ENCODE measurements around the gene CCDC191. TPM values are rescaled to one million over a fixed set of nuclear protein-coding genes. Genes with fewer than 3 reads are reported as not detected.

CCDC191 gene
- total RNA-seq, 2 experiments from 2014 or later: 4.2 to 5.0 TPM

GRCh38 chr3:113947372-113948014 is 108.8 kb downstream of the CCDC191 start, which contains the start of gene ZDHHC23:
ZDHHC23 (plus strand) TSS chr3:113948013; CDS start chr3:113948803, 790 bp downstream.
- Histone ChIP-seq H3K27ac (ENCODE audit: low read depth, low read length, poor library complexity, severe bottlenecking) (peak within 1 kb of the TSS; percentile 58), H2AFZ (ENCODE audit: low read length) (peak within 1 kb of the TSS; percentile 87), H3K79me2 (ENCODE audit: insufficient read depth, low read depth, low read length) (peaks cover 24% of the 10 kb centered on the region; the same call in 1 of the 2 replicates), H3K4me3 (ENCODE audit: low read depth, low read length, poor library complexity, severe bottlenecking) (peak within 1 kb of the TSS; percentile 84), H4K20me1 (ENCODE audit: insufficient read depth, low read length) (no peaks in the 10 kb centered on the region), H3K4me2 (ENCODE audit: low read length) (peak within 1 kb of the TSS; percentile 92), H3K4me1 (ENCODE audit: insufficient read depth, low read length, poor library complexity, severe bottlenecking) (peaks cover 27% of the 10 kb centered on the region), H3K36me3 (ENCODE audit: insufficient read depth, low read length) (peaks cover 27% of the 10 kb centered on the region), H3K9me3 (ENCODE audit: low read length) (no peaks in the 10 kb centered on the region), H3K9me2 (ENCODE audit: insufficient read depth, low read length) (no peaks in the 10 kb centered on the region)
- peak; percentile 75 for DNase-seq (ENCODE audit: low spot score)
- no peak for TF ChIP-seq CTCF (conservative IDR thresholded peaks at IDR 0.05; ENCODE audit: low read length)
- TF ChIP-seq EZH2phosphoT487 (IDR thresholded peaks at IDR 0.05; ENCODE audit: borderline replicate concordance, low read depth, low read length): no peak
- intact Hi-C loops (cut with micrococcal nuclease; ENCODE audit: unreplicated experiment): loop anchor here (1.0 to 5.0 kb wide), 5 partner anchors 58 to 505 kb away; partner anchors contain the start of genes ATP6V1A, CCDC191, NAA50 and QTRT2
- BruUV-seq (replicated peaks): no TSS peak
- ChIA-PET POLR2A (interaction anchor here (1.0 kb wide), 1 partner anchor 37 kb away, joined by 3 read pairs; no protein-coding TSS in a partner anchor), CTCF (ENCODE audit: unreplicated experiment) (no interaction called here)

DNA sequence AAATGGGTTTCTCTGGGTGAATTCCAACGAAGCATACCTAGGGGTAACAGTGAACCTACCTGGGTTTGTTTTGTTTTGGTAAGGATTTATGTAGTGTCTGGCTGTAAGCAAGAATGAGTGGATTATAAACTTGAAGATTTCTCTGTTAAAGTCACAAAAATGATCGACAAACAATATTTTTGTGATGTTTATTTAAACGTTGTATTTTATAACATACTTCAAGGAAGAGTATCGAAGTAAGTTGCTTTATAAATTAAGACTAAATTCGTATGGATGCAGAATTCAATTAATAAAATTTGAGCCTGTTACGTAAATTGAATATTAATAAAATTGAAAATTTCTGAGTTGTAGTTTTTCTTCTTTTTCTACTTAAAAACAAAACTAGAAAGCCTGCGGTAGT is 109.5 kb downstream of the CCDC191 start:
- ChIA-PET POLR2A (interaction anchor here (1.0 to 1.3 kb wide), 2 partner anchors 15 to 38 kb away, joined by 3 read pairs; no protein-coding TSS in a partner anchor), CTCF (ENCODE audit: unreplicated experiment) (no interaction called here)
- Histone ChIP-seq H3K9me2 (ENCODE audit: insufficient read depth, low read length) (no peaks in the 10 kb centered on the region), H3K27ac (ENCODE audit: low read depth, low read length, poor library complexity, severe bottlenecking) (peak overlapping the region; percentile 58), H3K4me2 (ENCODE audit: low read length) (peak overlapping the region; percentile 92), H3K9me3 (ENCODE audit: low read length) (no peaks in the 10 kb centered on the region), H3K4me3 (ENCODE audit: low read depth, low read length, poor library complexity, severe bottlenecking) (peak overlapping the region; percentile 84), H3K36me3 (ENCODE audit: insufficient read depth, low read length) (peaks cover 21% of the 10 kb centered on the region), H3K4me1 (ENCODE audit: insufficient read depth, low read length, poor library complexity, severe bottlenecking) (peaks cover 27% of the 10 kb centered on the region), H2AFZ (ENCODE audit: low read length) (peak overlapping the region; percentile 87), H3K79me2 (ENCODE audit: insufficient read depth, low read depth, low read length) (peaks cover 24% of the 10 kb centered on the region; the same call in 1 of the 2 replicates), H4K20me1 (ENCODE audit: insufficient read depth, low read length) (no peaks in the 10 kb centered on the region)
- no peak for DNase-seq (ENCODE audit: low spot score)
- TSS peak; percentile 93 for BruUV-seq (replicated peaks)
- intact Hi-C loops (cut with micrococcal nuclease; ENCODE audit: unreplicated experiment): loop anchor here (5.0 kb wide), 1 partner anchor 200 kb away; the partner anchor contains the start of genes ATP6V1A and NAA50
- no peak for TF ChIP-seq EZH2phosphoT487 (IDR thresholded peaks at IDR 0.05; ENCODE audit: borderline replicate concordance, low read depth, low read length)
- TF ChIP-seq CTCF (conservative IDR thresholded peaks at IDR 0.05; ENCODE audit: low read length): no peak

- Histone ChIP-seq H3K4me1 (ENCODE audit: insufficient read depth, low read length, poor library complexity, severe bottlenecking) (no peaks in the 10 kb centered on the region), H3K9me3 (ENCODE audit: low read length) (peaks cover 12% of the 10 kb centered on the region; the same call in 1 of the 2 replicates), H2AFZ (ENCODE audit: low read length) (no peak overlapping the region), H4K20me1 (ENCODE audit: insufficient read depth, low read length) (no peaks in the 10 kb centered on the region), H3K9me2 (ENCODE audit: insufficient read depth, low read length) (no peaks in the 10 kb centered on the region), H3K79me2 (ENCODE audit: insufficient read depth, low read depth, low read length) (no peaks in the 10 kb centered on the region), H3K4me2 (ENCODE audit: low read length) (no peak overlapping the region), H3K27ac (ENCODE audit: low read depth, low read length, poor library complexity, severe bottlenecking) (no peak overlapping the region), H3K4me3 (ENCODE audit: low read depth, low read length, poor library complexity, severe bottlenecking) (no peak overlapping the region), H3K36me3 (ENCODE audit: insufficient read depth, low read length) (no peaks in the 10 kb centered on the region)
- TF ChIP-seq EZH2phosphoT487 (IDR thresholded peaks at IDR 0.05; ENCODE audit: borderline replicate concordance, low read depth, low read length) (no peak), CTCF (conservative IDR thresholded peaks at IDR 0.05; ENCODE audit: low read length) (no peak)
- ChIA-PET CTCF (ENCODE audit: unreplicated experiment) (no interaction called here), POLR2A (interaction anchor here (0.5 to 0.9 kb wide), 3 partner anchors 10 to 375 kb away, joined by 3 to 5 read pairs (median 4); no protein-coding TSS in a partner anchor)
- BruUV-seq (replicated peaks): no TSS peak
- DNase-seq (ENCODE audit: low spot score): no peak
- intact Hi-C loops (cut with micrococcal nuclease; ENCODE audit: unreplicated experiment): no loop called here
Measured at GRCh38 chr3:113927556-113927955, 128.8 kb downstream of the CCDC191 start.

All from OCI-LY7 (cell line).